GM12878 (cell line): ENCODE measurements around the gene MYBPC1. TPM values are rescaled to one million over a fixed set of nuclear protein-coding genes. Genes with fewer than 3 reads are reported as not detected.

Experiments
- ATAC-seq: fragments of 200-7000 bp; cut with Tn5 transposase; 3 replicates; pipeline ENCODE4 v1.9.1; 2020; ENCODE audit warnings: mild to moderate bottlenecking, moderate library complexity
- BruUV-seq: library from RNA; stranded (reverse); fragments of 400-500 nt; replicated peaks from 2 replicates; lab custom pipeline; 2021; lab: Mats Ljungman, UMichigan
- CTCF ChIA-PET: fragments of 300-600 bp; sonication (Branson Sonifier 250); formaldehyde crosslinking; extraction: SDS; loops from one replicate; lab custom pipeline; 2021; ENCODE audit warnings: inconsistent platforms; lab: Yijun Ruan, JAX
- POLR2A ChIA-PET: fragments of 350-600 bp; formaldehyde crosslinking; extraction: SDS; loops from one replicate; lab custom pipeline; 2021; ENCODE audit warnings: inconsistent platforms; lab: Charles Lee
- RAD21 ChIA-PET: fragments of 300-600 bp; sonication (Branson Sonifier 250); formaldehyde crosslinking; loops from one replicate; lab custom pipeline; 2023; ENCODE audit warnings: antibody characterized with exemption; ENCODE audit not compliant: unreplicated experiment; lab: Charles Lee
- SMC1A ChIA-PET: fragments of 300-600 bp; sonication (Branson Sonifier 250); formaldehyde crosslinking; loops from one replicate; lab custom pipeline; 2023; ENCODE audit not compliant: unreplicated experiment, uncharacterized antibody; lab: Charles Lee
- DNase-seq: peaks from one replicate; pipeline ENCODE4 v3.0.0-alpha.2; 2011; ENCODE audit warnings: low read depth, low spot score
- FAIRE-seq: peaks from 3 replicates; lab custom pipeline; 2011; peaks lifted over from hg19 to GRCh38; lab: Jason Lieb, UNC
- H2AFZ ChIP-seq: 2 replicates; pipeline ENCODE4 v1.6.0; 2011; ENCODE audit warnings: low read depth, low read length, control low read depth; ENCODE audit not compliant: control insufficient read depth
- H3K27ac ChIP-seq: 2 replicates; pipeline ENCODE4 v1.5.1; 2011; ENCODE audit warnings: control low read depth; ENCODE audit not compliant: control insufficient read depth, insufficient read depth
- H3K27me3 ChIP-seq, 2 experiments: replicated peaks in 1 of 2; 2 replicates each; pipeline versions ENCODE4 v1.6.0 to v1.6.1; 2011; ENCODE audit warnings: low read length in 1 of 2; ENCODE audit not compliant: control insufficient read depth in 2 of 2, insufficient read depth in 2 of 2
- H3K36me3 ChIP-seq, 2 experiments: 2 replicates each; pipeline ENCODE4 v1.5.1; 2011; ENCODE audit warnings: low read length in 1 of 2; ENCODE audit not compliant: control insufficient read depth in 2 of 2, insufficient read depth in 2 of 2
- H3K4me1 ChIP-seq: 2 replicates; pipeline ENCODE4 v1.6.1; 2011; ENCODE audit warnings: mild to moderate bottlenecking, low read length, moderate library complexity, mixed read lengths; ENCODE audit not compliant: control insufficient read depth, insufficient read depth
- H3K4me2 ChIP-seq: 2 replicates; pipeline ENCODE4 v1.6.0; 2011; ENCODE audit warnings: control low read depth; ENCODE audit not compliant: control insufficient read depth, insufficient read depth
- H3K4me3 ChIP-seq: fragments of 200-600 bp; sonication (generic); 2 replicates; pipeline ENCODE4 v1.5.1; 2016
- H3K79me2 ChIP-seq: 2 replicates; pipeline ENCODE4 v1.6.0; 2011; ENCODE audit warnings: low read length; ENCODE audit not compliant: control insufficient read depth, insufficient read depth
- H3K9ac ChIP-seq: 2 replicates; pipeline ENCODE4 v1.8.0; 2011; ENCODE audit warnings: low read length, control low read depth, mixed read lengths; ENCODE audit not compliant: control insufficient read depth, insufficient read depth
- H3K9me3 ChIP-seq: replicated peaks from 3 replicates; pipeline ENCODE4 v1.5.1; 2011; ENCODE audit warnings: mild to moderate bottlenecking, low read length; ENCODE audit not compliant: control insufficient read depth, insufficient read depth
- H4K20me1 ChIP-seq: 2 replicates; pipeline ENCODE4 v1.6.0; 2011; ENCODE audit not compliant: control insufficient read depth, insufficient read depth
- BACH1 ChIP-seq: fragments of 450-650 bp; IDR thresholded peaks from 2 replicates; pipeline ENCODE4 v1.6.1; 2017; ENCODE audit warnings: mild to moderate bottlenecking, borderline replicate concordance
- HDAC6 ChIP-seq: fragments of 200-600 bp; sonication (generic); IDR thresholded peaks from one replicate; pipeline ENCODE4 v1.8.0; 2017; ENCODE audit warnings: antibody characterized with exemption; ENCODE audit not compliant: unreplicated experiment
- IKZF2 ChIP-seq, 2 experiments: fragments of 450-650 bp; IDR thresholded peaks; 2 replicates each; pipeline ENCODE4 v1.6.1; 2017; ENCODE audit warnings: mild to moderate bottlenecking in 2 of 2, moderate library complexity in 2 of 2
- RELA ChIP-seq: fragments of 450-650 bp; IDR thresholded peaks from 2 replicates; pipeline ENCODE4 v1.8.0; 2014; ENCODE audit warnings: borderline replicate concordance; ENCODE audit not compliant: partially characterized antibody
- STAT1 ChIP-seq: fragments of 450-650 bp; conservative IDR thresholded peaks from 2 replicates; pipeline ENCODE4 v1.6.1; 2014; ENCODE audit warnings: antibody characterized with exemption, mild to moderate bottlenecking
- ZNF622 ChIP-seq: fragments of 450-650 bp; IDR thresholded peaks from 2 replicates; pipeline ENCODE4 v1.6.1; 2017; ENCODE audit warnings: mild to moderate bottlenecking, inconsistent platforms
- ZZZ3 ChIP-seq: IDR thresholded peaks from 2 replicates; pipeline ENCODE4 v1.6.1; 2011; ENCODE audit warnings: low read depth; ENCODE audit not compliant: control insufficient read depth, insufficient read length
- in situ Hi-C: fragments of 300-500 bp; cut with MboI; formaldehyde crosslinking; loops from 9 replicates; pipeline ENCODE4 v1.14.3; 2018; ENCODE audit warnings: mixed read lengths
- intact Hi-C: fragments of 100-400 bp; cut with micrococcal nuclease; formaldehyde crosslinking; loops from one replicate; pipeline ENCODE4 v1.14.2; 2022; ENCODE audit not compliant: unreplicated experiment
- polyA plus RNA-seq, 11 experiments: library from polyadenylated mRNA; depleted of rRNA in 4 of 11; unstranded in 6 of 11; stranded (reverse) in 5 of 11; fragments of >200 nt; fragmentation: Nextera tagmentation in 4 of 11; fragmentation: Illumina TruSeq in 1 of 11; extraction: Ambion mirVana in 4 of 11; extraction: Trizol in 1 of 11; gene quantifications; 1 replicate in 1 of 11; 2 replicates in 10 of 11; pipeline versions ENCODE4 v1.2.1 to v1.2.3, GENCODE V29; 2011 to 2016; ENCODE audit warnings: inconsistent platforms in 2 of 11, missing spikeins in 2 of 11, low read depth in 1 of 11
- total RNA-seq, 4 experiments: library from RNA; depleted of rRNA in 3 of 4; stranded (reverse); fragments of >200 nt in 3 of 4; fragmentation: Illumina TruSeq in 1 of 4; extraction: Trizol in 1 of 4; gene quantifications; 2 replicates each; pipeline versions ENCODE4 v1.2.1 to v1.2.3, GENCODE V29; 2013 to 2021
- TF ChIP-seq, protein P1 (sequence below): IDR thresholded peaks from 2 replicates; pipeline ENCODE4 v1.6.1; 2012; ENCODE audit warnings: low read depth, low read length, improper control_type of control experiment
- TF ChIP-seq, protein P2 (sequence below): fragments of 450-650 bp; IDR thresholded peaks from 2 replicates; pipeline ENCODE4 v1.6.1; 2018; ENCODE audit warnings: mild to moderate bottlenecking, low read depth, moderate library complexity; ENCODE audit not compliant: partially characterized antibody
- TF ChIP-seq, protein P3 (sequence below): IDR thresholded peaks from 2 replicates; pipeline ENCODE4 v1.6.1; 2012; ENCODE audit warnings: low read depth, low read length, improper control_type of control experiment
- TF ChIP-seq, protein P4 (sequence below): IDR thresholded peaks from 2 replicates; pipeline ENCODE4 v1.6.1; 2012; ENCODE audit warnings: improper control_type of control experiment, low read depth, low read length; ENCODE audit not compliant: insufficient replicate concordance

The MYBPC1 gene
- total and polyA plus RNA-seq, 10 of the 15 experiments (the other 5 are each of a cell fraction or from before 2014, with no cell fraction given) = not detected

DNA sequence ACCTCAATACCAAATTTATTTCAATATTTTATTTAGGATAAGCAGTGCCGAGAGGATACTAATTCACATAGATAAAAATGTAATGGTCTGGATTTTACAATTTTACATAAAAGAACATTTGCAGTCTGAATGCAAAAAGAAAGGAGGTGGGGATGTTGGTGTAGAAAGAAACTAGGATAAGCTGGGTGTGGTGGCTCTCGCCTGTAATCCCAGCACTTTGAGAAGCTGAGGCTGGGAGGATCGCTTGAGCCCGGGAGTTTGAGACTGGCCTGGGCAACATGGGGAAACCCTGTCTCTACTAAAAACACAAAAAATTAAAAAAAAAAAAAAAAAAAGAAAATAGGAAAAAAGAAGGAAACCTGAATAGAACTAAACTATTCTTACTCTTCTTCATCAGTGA is 127.6 kb downstream of the MYBPC1 start (continued):
- TF ChIP-seq, protein P1, sequence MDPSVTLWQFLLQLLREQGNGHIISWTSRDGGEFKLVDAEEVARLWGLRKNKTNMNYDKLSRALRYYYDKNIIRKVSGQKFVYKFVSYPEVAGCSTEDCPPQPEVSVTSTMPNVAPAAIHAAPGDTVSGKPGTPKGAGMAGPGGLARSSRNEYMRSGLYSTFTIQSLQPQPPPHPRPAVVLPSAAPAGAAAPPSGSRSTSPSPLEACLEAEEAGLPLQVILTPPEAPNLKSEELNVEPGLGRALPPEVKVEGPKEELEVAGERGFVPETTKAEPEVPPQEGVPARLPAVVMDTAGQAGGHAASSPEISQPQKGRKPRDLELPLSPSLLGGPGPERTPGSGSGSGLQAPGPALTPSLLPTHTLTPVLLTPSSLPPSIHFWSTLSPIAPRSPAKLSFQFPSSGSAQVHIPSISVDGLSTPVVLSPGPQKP = no peak
- TF ChIP-seq IKZF2 (IDR thresholded peaks at IDR 0.05) (no peak), HDAC6 (no peak), ZNF622 (no peak), STAT1 (no peak)
- TF ChIP-seq, protein P2, sequence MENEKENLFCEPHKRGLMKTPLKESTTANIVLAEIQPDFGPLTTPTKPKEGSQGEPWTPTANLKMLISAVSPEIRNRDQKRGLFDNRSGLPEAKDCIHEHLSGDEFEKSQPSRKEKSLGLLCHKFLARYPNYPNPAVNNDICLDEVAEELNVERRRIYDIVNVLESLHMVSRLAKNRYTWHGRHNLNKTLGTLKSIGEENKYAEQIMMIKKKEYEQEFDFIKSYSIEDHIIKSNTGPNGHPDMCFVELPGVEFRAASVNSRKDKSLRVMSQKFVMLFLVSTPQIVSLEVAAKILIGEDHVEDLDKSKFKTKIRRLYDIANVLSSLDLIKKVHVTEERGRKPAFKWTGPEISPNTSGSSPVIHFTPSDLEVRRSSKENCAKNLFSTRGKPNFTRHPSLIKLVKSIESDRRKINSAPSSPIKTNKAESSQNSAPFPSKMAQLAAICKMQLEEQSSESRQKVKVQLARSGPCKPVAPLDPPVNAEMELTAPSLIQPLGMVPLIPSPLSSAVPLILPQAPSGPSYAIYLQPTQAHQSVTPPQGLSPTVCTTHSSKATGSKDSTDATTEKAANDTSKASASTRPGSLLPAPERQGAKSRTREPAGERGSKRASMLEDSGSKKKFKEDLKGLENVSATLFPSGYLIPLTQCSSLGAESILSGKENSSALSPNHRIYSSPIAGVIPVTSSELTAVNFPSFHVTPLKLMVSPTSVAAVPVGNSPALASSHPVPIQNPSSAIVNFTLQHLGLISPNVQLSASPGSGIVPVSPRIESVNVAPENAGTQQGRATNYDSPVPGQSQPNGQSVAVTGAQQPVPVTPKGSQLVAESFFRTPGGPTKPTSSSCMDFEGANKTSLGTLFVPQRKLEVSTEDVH = no peak
- TF ChIP-seq, protein P3, sequence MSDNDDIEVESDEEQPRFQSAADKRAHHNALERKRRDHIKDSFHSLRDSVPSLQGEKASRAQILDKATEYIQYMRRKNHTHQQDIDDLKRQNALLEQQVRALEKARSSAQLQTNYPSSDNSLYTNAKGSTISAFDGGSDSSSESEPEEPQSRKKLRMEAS = no peak

DNA sequence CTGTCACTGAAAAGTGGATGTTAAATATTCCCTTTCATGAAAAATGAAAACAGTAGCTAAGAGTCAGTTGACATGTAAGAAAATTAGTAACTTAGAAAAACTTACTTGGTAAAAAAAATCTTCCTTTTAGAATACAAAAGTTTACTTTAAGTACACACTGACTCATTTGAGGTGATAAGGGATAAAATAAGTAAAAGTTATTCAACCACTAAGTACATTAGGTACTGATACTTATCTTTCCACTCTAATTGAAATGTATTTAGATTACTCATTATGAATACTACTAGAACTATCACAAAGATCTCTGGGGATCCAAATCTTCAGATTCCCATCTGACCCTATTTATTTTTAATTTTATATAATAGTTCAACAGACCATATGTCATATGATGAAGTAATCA is 132.3 kb downstream of the MYBPC1 start:
- in situ Hi-C loops (no loop called here), intact Hi-C loops (no loop called here)
- Histone ChIP-seq H3K4me1 (no peaks in the 10 kb centered on the region), H3K27me3 (no peaks in the 10 kb centered on the region), H4K20me1 (no peaks in the 10 kb centered on the region), H3K4me2 (no peak overlapping the region), H3K36me3 (no peaks in the 10 kb centered on the region; a peak in 1 of 4 replicates), H2AFZ (no peak overlapping the region), H3K27ac (no peak overlapping the region), H3K4me3 (no peak overlapping the region), H3K79me2 (no peaks in the 10 kb centered on the region), H3K9ac (no peak overlapping the region), H3K9me3 (no peaks in the 10 kb centered on the region)
- BruUV-seq = no TSS peak
- ATAC-seq (no peak), DNase-seq (no peak), FAIRE-seq (no peak)
- ChIA-PET CTCF (no interaction called here), SMC1A (interaction anchor here (1.2 kb wide), 1 partner anchor 9 kb away, joined by 3 read pairs; no protein-coding TSS in a partner anchor), POLR2A (no interaction called here), RAD21 (no interaction called here)
- TF ChIP-seq BACH1 (no peak), RELA (no peak), ZZZ3 (no peak)
- TF ChIP-seq, protein P4, sequence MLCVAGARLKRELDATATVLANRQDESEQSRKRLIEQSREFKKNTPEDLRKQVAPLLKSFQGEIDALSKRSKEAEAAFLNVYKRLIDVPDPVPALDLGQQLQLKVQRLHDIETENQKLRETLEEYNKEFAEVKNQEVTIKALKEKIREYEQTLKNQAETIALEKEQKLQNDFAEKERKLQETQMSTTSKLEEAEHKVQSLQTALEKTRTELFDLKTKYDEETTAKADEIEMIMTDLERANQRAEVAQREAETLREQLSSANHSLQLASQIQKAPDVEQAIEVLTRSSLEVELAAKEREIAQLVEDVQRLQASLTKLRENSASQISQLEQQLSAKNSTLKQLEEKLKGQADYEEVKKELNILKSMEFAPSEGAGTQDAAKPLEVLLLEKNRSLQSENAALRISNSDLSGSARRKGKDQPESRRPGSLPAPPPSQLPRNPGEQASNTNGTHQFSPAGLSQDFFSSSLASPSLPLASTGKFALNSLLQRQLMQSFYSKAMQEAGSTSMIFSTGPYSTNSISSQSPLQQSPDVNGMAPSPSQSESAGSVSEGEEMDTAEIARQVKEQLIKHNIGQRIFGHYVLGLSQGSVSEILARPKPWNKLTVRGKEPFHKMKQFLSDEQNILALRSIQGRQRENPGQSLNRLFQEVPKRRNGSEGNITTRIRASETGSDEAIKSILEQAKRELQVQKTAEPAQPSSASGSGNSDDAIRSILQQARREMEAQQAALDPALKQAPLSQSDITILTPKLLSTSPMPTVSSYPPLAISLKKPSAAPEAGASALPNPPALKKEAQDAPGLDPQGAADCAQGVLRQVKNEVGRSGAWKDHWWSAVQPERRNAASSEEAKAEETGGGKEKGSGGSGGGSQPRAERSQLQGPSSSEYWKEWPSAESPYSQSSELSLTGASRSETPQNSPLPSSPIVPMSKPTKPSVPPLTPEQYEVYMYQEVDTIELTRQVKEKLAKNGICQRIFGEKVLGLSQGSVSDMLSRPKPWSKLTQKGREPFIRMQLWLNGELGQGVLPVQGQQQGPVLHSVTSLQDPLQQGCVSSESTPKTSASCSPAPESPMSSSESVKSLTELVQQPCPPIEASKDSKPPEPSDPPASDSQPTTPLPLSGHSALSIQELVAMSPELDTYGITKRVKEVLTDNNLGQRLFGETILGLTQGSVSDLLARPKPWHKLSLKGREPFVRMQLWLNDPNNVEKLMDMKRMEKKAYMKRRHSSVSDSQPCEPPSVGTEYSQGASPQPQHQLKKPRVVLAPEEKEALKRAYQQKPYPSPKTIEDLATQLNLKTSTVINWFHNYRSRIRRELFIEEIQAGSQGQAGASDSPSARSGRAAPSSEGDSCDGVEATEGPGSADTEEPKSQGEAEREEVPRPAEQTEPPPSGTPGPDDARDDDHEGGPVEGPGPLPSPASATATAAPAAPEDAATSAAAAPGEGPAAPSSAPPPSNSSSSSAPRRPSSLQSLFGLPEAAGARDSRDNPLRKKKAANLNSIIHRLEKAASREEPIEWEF = no peak
